ENCODE results near the gene IGFBP5.

IGFBP5 gene

GRCh38 chr2:216644842-216645635 is 50.3 kb downstream of the IGFBP5 start:
- TF ChIP-seq CTCF (IDR thresholded peaks at IDR 0.05; ENCODE audit: insufficient read depth, low read depth, low read length, missing control alignments), result no peak
- H3K4me3 ChIP-seq (ENCODE audit: low read depth, low read length), result no peak overlapping the region
- no peak for DNase-seq (ENCODE audit: low read depth)

- DNase-seq (ENCODE audit: low read depth), result no peak
- TF ChIP-seq CTCF (IDR thresholded peaks at IDR 0.05; ENCODE audit: insufficient read depth, low read depth, low read length, missing control alignments), result no peak
- H3K4me3 ChIP-seq (ENCODE audit: low read depth, low read length), result no peak overlapping the region
Measured at GRCh38 chr2:216643986-216644659, 51.2 kb downstream of the IGFBP5 start.

GRCh38 chr2:216637472-216637871 is 57.9 kb downstream of the IGFBP5 start:
- DNase-seq (ENCODE audit: low read depth), result no peak
- H3K4me3 ChIP-seq (ENCODE audit: low read depth, low read length), result no peak overlapping the region
- no peak for TF ChIP-seq CTCF (IDR thresholded peaks at IDR 0.05; ENCODE audit: insufficient read depth, low read depth, low read length, missing control alignments)

GRCh38 chr2:216636551-216637450 is 58.5 kb downstream of the IGFBP5 start:
- no peak for TF ChIP-seq CTCF (IDR thresholded peaks at IDR 0.05; ENCODE audit: insufficient read depth, low read depth, low read length, missing control alignments)
- H3K4me3 ChIP-seq (ENCODE audit: low read depth, low read length), result no peak overlapping the region
- no peak for DNase-seq (ENCODE audit: low read depth)

GRCh38 chr2:216635701-216636550 is 59.4 kb downstream of the IGFBP5 start:
- H3K4me3 ChIP-seq (ENCODE audit: low read depth, low read length), result no peak overlapping the region
- DNase-seq (ENCODE audit: low read depth), result no peak
- TF ChIP-seq CTCF (IDR thresholded peaks at IDR 0.05; ENCODE audit: insufficient read depth, low read depth, low read length, missing control alignments), result no peak

- DNase-seq (ENCODE audit: low read depth), result no peak
- no peak overlapping the region for H3K4me3 ChIP-seq (ENCODE audit: low read depth, low read length)
Measured at GRCh38 chr2:216635171-216635570, 60.2 kb downstream of the IGFBP5 start.

More at GRCh38 chr2:216635171-216635570, 60.2 kb downstream of the IGFBP5 start:
- TF ChIP-seq CTCF (IDR thresholded peaks at IDR 0.05; ENCODE audit: insufficient read depth, low read depth, low read length, missing control alignments), result no peak
